DOHH2 (cell line): Measurements from ENCODE around the gene FMNL1.
"Not testable (repeated sequence)": the region's sequence is repeated elsewhere in the genome, so short reads cannot be mapped to it uniquely, and the experiment has no call there.

ENCODE experiments used
- H3F3A ChIP-seq: fragments of 200-600 bp; sonication (generic), shearing (Covaris generic); 2 replicates; pipeline ENCODE4 v1.6.0; 2016; ENCODE audit warnings: antibody characterized with exemption, mild to moderate bottlenecking; ENCODE audit not compliant: control insufficient read depth, insufficient read depth
- H3K27ac ChIP-seq: fragments of 200-600 bp; sonication (generic); 2 replicates; pipeline ENCODE4 v1.5.1; 2014; ENCODE audit warnings: low read depth, mild to moderate bottlenecking, low read length, moderate library complexity
- H3K27me3 ChIP-seq: fragments of 200-600 bp; sonication (generic); 2 replicates; pipeline ENCODE4 v1.6.1; 2014; ENCODE audit warnings: mild to moderate bottlenecking, low read length, mixed read lengths; ENCODE audit not compliant: control insufficient read depth
- H3K36me3 ChIP-seq: fragments of 200-600 bp; sonication (generic); 2 replicates; pipeline ENCODE4 v1.6.1; 2014; ENCODE audit warnings: mild to moderate bottlenecking, low read length, moderate library complexity, mixed read lengths; ENCODE audit not compliant: control insufficient read depth
- H3K4me1 ChIP-seq: fragments of 200-600 bp; sonication (generic); 2 replicates; pipeline ENCODE4 v1.6.1; 2014; ENCODE audit warnings: mild to moderate bottlenecking, low read length, mixed read lengths; ENCODE audit not compliant: control insufficient read depth
- H3K4me2 ChIP-seq: fragments of 200-600 bp; sonication (generic); 2 replicates; pipeline ENCODE4 v1.6.0; 2014; ENCODE audit warnings: mild to moderate bottlenecking, low read length, moderate library complexity
- H3K4me3 ChIP-seq: fragments of 200-600 bp; sonication (generic); 2 replicates; pipeline ENCODE4 v1.5.1; 2014; ENCODE audit warnings: mild to moderate bottlenecking, low read length, mixed read lengths
- H3K79me2 ChIP-seq: fragments of 200-600 bp; sonication (generic); 2 replicates; pipeline ENCODE4 v1.6.1; 2014; ENCODE audit warnings: mild to moderate bottlenecking, low read length, mixed read lengths; ENCODE audit not compliant: control insufficient read depth
- H3K9me2 ChIP-seq: fragments of 200-600 bp; sonication (generic); replicated peaks from 2 replicates; pipeline ENCODE4 v1.6.1; 2014; ENCODE audit warnings: mild to moderate bottlenecking, low read length, mixed read lengths; ENCODE audit not compliant: control insufficient read depth
- H3K9me3 ChIP-seq: fragments of 200-600 bp; sonication (generic); 2 replicates; pipeline ENCODE4 v1.6.1; 2014; ENCODE audit warnings: antibody characterized with exemption, low read length, mixed read lengths; ENCODE audit not compliant: control insufficient read depth, insufficient read depth
- H4K20me1 ChIP-seq: fragments of 200-600 bp; sonication (generic); 2 replicates; pipeline ENCODE4 v1.6.0; 2014; ENCODE audit warnings: low read depth, mild to moderate bottlenecking, antibody characterized with exemption, low read length, moderate library complexity; ENCODE audit not compliant: control insufficient read depth, insufficient read depth
- EZH2phosphoT487 ChIP-seq: fragments of 200-600 bp; sonication (generic); IDR thresholded peaks from 2 replicates; pipeline ENCODE4 v1.6.1; 2017; ENCODE audit warnings: borderline replicate concordance, mild to moderate bottlenecking, antibody characterized with exemption, low read length, moderate library complexity, mixed read lengths
- TF ChIP-seq, protein P1 (sequence below): fragments of 200-600 bp; sonication (generic); IDR thresholded peaks from one replicate; pipeline ENCODE4 v1.5.1; 2014; ENCODE audit warnings: antibody characterized with exemption, mild to moderate bottlenecking, low read depth, low read length; ENCODE audit not compliant: poor library complexity, severe bottlenecking

FMNL1 gene

GRCh38 chr17:45251931-45252330 is 30.2 kb downstream of the FMNL1 start:
- Histone ChIP-seq H3K4me3 (no peak overlapping the region), H4K20me1 (no peaks in the 10 kb centered on the region), H3K9me3 (no peaks in the 10 kb centered on the region), H3K9me2 (no peaks in the 10 kb centered on the region), H3K4me1 (peaks cover 14% of the 10 kb centered on the region), H3K27me3 (no peaks in the 10 kb centered on the region), H3F3A (no peaks in the 10 kb centered on the region), H3K27ac (no peak overlapping the region), H3K36me3 (peaks cover 14% of the 10 kb centered on the region), H3K4me2 (no peak overlapping the region), H3K79me2 (peaks cover 9% of the 10 kb centered on the region)
- TF ChIP-seq EZH2phosphoT487, result no peak
- TF ChIP-seq, protein P1, sequence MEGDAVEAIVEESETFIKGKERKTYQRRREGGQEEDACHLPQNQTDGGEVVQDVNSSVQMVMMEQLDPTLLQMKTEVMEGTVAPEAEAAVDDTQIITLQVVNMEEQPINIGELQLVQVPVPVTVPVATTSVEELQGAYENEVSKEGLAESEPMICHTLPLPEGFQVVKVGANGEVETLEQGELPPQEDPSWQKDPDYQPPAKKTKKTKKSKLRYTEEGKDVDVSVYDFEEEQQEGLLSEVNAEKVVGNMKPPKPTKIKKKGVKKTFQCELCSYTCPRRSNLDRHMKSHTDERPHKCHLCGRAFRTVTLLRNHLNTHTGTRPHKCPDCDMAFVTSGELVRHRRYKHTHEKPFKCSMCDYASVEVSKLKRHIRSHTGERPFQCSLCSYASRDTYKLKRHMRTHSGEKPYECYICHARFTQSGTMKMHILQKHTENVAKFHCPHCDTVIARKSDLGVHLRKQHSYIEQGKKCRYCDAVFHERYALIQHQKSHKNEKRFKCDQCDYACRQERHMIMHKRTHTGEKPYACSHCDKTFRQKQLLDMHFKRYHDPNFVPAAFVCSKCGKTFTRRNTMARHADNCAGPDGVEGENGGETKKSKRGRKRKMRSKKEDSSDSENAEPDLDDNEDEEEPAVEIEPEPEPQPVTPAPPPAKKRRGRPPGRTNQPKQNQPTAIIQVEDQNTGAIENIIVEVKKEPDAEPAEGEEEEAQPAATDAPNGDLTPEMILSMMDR, result no peak

DNA sequence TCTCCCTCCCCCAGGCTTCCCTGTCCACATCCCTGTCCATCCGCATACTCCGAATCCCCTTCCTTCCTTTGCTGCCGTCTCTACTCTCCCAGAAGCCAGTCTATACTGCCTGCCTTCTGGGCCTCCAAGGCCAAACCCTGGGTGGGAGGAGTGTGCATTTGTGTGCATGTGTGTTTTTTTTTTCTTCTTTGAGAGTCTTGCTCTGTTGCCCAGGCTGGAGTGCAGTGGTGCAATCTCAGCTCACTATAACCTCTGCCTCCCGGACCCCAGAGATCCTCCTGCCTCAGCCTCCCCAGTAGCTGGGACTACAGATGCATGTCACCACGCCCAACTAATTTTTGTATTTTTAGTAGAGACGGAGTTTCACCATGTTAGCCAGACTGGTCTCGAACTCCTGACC is 31.6 kb downstream of the FMNL1 start:
- H3K36me3 ChIP-seq, result peaks cover 14% of the 10 kb centered on the region
- not testable (repeated sequence) for H3K9me2 ChIP-seq, H3K9me3 ChIP-seq, H3K4me3 ChIP-seq, H3K4me2 ChIP-seq, H4K20me1 ChIP-seq, H3K79me2 ChIP-seq, H3K27ac ChIP-seq, H3K27me3 ChIP-seq, H3F3A ChIP-seq, H3K4me1 ChIP-seq

- H3K79me2 ChIP-seq, result peaks cover 3% of the 10 kb centered on the region
- peaks cover 3% of the 10 kb centered on the region for H3K4me1 ChIP-seq
- no peaks in the 10 kb centered on the region for H3K9me2 ChIP-seq
- peaks cover under 1% of the 10 kb centered on the region; the same call in 1 of the 2 replicates for H3F3A ChIP-seq
- no peak for TF ChIP-seq EZH2phosphoT487
- TF ChIP-seq, protein P1, result no peak
- H3K4me3 ChIP-seq, result no peak overlapping the region
- H3K9me3 ChIP-seq, result no peaks in the 10 kb centered on the region
- peaks cover 14% of the 10 kb centered on the region for H3K36me3 ChIP-seq
- H3K27me3 ChIP-seq, result no peaks in the 10 kb centered on the region
- no peak overlapping the region for H3K27ac ChIP-seq
- H4K20me1 ChIP-seq, result no peaks in the 10 kb centered on the region
- no peak overlapping the region for H3K4me2 ChIP-seq
Observed at GRCh38 chr17:45253879-45254278, 32.2 kb downstream of the FMNL1 start.

GRCh38 chr17:45255358-45255757 is 33.7 kb downstream of the FMNL1 start:
- Histone ChIP-seq H4K20me1 (no peaks in the 10 kb centered on the region), H3K36me3 (peaks cover 4% of the 10 kb centered on the region), H3K27me3 (no peaks in the 10 kb centered on the region), H3K79me2 (no peaks in the 10 kb centered on the region), H3K4me2 (no peak overlapping the region), H3K9me2 (no peaks in the 10 kb centered on the region), H3F3A (peaks cover 4% of the 10 kb centered on the region; the same call in 1 of the 2 replicates), H3K9me3 (no peaks in the 10 kb centered on the region), H3K27ac (no peak overlapping the region), H3K4me3 (no peak overlapping the region), H3K4me1 (no peaks in the 10 kb centered on the region)
- TF ChIP-seq, protein P1, result no peak
- TF ChIP-seq EZH2phosphoT487, result no peak
